GM19438 (cell line): ENCODE data around the gene ZNF780B.

ENCODE experiments used
- ATAC-seq: cut with Tn5 transposase; IDR thresholded peaks from one replicate; pipeline ENCODE4 v1.9.1; 2021; ENCODE audit warnings: low read depth; ENCODE audit not compliant: unreplicated experiment

The ZNF780B gene

DNA sequence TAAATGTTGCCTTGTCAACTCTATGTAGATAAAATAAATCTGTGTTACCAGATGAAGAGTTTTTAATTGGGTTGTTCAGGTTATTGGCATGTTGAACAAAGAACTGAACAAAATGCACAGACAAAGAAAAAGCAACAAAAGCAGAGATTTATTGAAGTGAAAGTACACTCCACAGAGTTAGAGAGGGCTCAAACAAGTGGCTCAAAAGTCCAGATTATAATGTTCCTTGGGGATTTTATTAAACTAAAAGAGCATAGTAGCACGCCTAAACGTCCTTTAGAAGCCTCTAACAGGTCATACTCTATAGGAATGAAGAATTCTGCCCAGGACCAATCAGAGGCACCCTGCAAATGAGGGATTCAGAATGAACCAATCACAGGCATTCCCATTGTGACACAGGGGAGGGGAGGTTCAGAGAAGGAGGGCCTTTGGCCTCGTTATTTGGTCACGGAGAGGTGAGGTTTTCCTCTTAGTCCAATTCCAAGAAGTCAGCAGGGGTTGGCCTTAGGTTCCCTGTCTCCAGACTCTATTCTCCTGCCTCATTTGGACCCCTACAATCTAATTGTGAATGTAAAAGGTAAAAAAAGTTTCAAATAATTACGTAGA lies 72.2 kb downstream of the ZNF780B start:
- no peak for ATAC-seq

DNA sequence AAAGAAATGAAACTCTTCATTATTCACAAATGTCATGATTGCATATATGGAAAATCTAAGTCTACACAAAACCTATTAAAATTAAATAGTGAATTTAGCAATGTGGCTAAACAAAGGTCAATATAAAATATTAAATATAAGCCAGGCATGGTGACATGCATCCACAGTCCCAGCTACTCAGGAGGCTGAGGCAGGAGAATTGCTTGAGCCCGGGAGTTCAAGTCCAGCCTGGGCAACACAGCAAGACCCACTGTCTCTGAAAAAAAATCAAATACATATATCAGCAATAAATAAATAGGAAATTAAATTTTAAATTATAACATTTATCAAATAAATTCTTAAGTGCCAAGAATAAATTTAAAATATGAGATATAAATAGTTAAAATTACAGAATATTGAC lies 73.1 kb downstream of the ZNF780B start:
- ATAC-seq = no peak
